ENCODE measurements around the gene ZNF92. TPM values are rescaled to one million over a fixed set of nuclear protein-coding genes. Genes with fewer than 3 reads are reported as not detected.
"Not testable (repeated sequence)": the region's sequence is repeated elsewhere in the genome, so short reads cannot be mapped to it uniquely, and the experiment has no call there.

Gene ZNF92
- total and polyA plus RNA-seq, 2 donors (not counting 1 experiment from before 2014, with no cell fraction given), result 8.2 to 65.4 TPM

- no peak overlapping the region for H3K4me2 ChIP-seq (replicated peaks; ENCODE audit: low read depth, low read length, poor library complexity, severe bottlenecking)
- no peak overlapping the region for H3K4me3 ChIP-seq (ENCODE audit: control extremely low read depth in 1 of 5, extremely low read depth in 1 of 5, insufficient read depth in 1 of 5, low read depth in 2 of 5, low read length in 4 of 5)
- DNase-seq, result no peak
- TF ChIP-seq EZH2 (IDR thresholded peaks at IDR 0.05; ENCODE audit: borderline replicate concordance, insufficient read depth, low read depth, low read length, poor library complexity, severe bottlenecking), result no peak
- TF ChIP-seq CTCF (IDR thresholded peaks at IDR 0.05), result no peak
- no peak overlapping the region for H3K27ac Mint-ChIP-seq
- WGBS (ENCODE audit: insufficient coverage), result no CpG with 5 or more reads among the region's 4 CpGs
- peaks cover 17% of the 10 kb centered on the region for H4K20me1 ChIP-seq (ENCODE audit: control insufficient read depth, insufficient read depth, low read length, poor library complexity, severe bottlenecking)
- no peaks in the 10 kb centered on the region for H3K4me1 ChIP-seq (ENCODE audit: control insufficient read depth in 2 of 2, insufficient read depth in 2 of 2, low read length in 2 of 2)
- ATAC-seq (ENCODE audit: low read depth), result no peak
- H3K79me2 ChIP-seq (ENCODE audit: control insufficient read depth, insufficient read depth, low read length), result peaks cover 38% of the 10 kb centered on the region
- peaks cover 0 to 15% (median 13%) of the 10 kb centered on the region in 3 donors for H3K9me3 ChIP-seq (ENCODE audit: control extremely low read depth in 1 of 3, control insufficient read depth in 2 of 3, insufficient read depth in 1 of 3, low read length in 2 of 3)
- no peak overlapping the region for H2AFZ ChIP-seq (ENCODE audit: insufficient read depth, low read depth, low read length, poor library complexity, severe bottlenecking)
- POLR2A ChIA-PET, result interaction anchor here (0.6 kb wide), 1 partner anchor 30 kb away, joined by 6 read pairs; no protein-coding TSS in a partner anchor
- intact Hi-C loops (cut with micrococcal nuclease), result no loop called here
- H3K27me3 Mint-ChIP-seq, result no peaks in the 10 kb centered on the region
- no peaks in the 10 kb centered on the region for H3K27me3 ChIP-seq (replicated peaks in 1 of 4; ENCODE audit: control extremely low read depth in 1 of 4, control insufficient read depth in 3 of 4, insufficient read depth in 4 of 4, low read length in 3 of 4)
- peaks cover 9 to 42% of the 10 kb centered on the region in 2 experiments for H3K36me3 ChIP-seq (replicated peaks in 1 of 2; ENCODE audit: control extremely low read depth in 1 of 2, control insufficient read depth in 1 of 2, extremely low read depth in 1 of 2, insufficient read depth in 2 of 2, low read length in 1 of 2)
- H3K9ac ChIP-seq (ENCODE audit: low read length), result no peak overlapping the region
- H3K27ac ChIP-seq (ENCODE audit: low read length in 2 of 2), result no peak overlapping the region
- CTCF ChIA-PET, result no interaction called here
- no peak overlapping the region for H3K4me3 Mint-ChIP-seq
- H3K9me3 Mint-ChIP-seq (ENCODE audit: insufficient read depth), result peaks cover 2% of the 10 kb centered on the region
- H3K4me1 Mint-ChIP-seq, result peaks cover 25% of the 10 kb centered on the region
Measured at GRCh38 chr7:65397730-65398142, 24.1 kb downstream of the ZNF92 start.

- POLR2A ChIA-PET; H3K27ac Mint-ChIP-seq; intact Hi-C loops (cut with micrococcal nuclease); ATAC-seq (ENCODE audit: low read depth); H3K9me3 Mint-ChIP-seq (ENCODE audit: insufficient read depth); H3K4me3 ChIP-seq (ENCODE audit: control extremely low read depth in 1 of 5, extremely low read depth in 1 of 5, insufficient read depth in 1 of 5, low read depth in 2 of 5, low read length in 4 of 5); H3K27ac ChIP-seq (ENCODE audit: low read length in 2 of 2); DNase-seq; H3K4me2 ChIP-seq (replicated peaks; ENCODE audit: low read depth, low read length, poor library complexity, severe bottlenecking); H2AFZ ChIP-seq (ENCODE audit: insufficient read depth, low read depth, low read length, poor library complexity, severe bottlenecking); H3K4me1 ChIP-seq (ENCODE audit: control insufficient read depth in 2 of 2, insufficient read depth in 2 of 2, low read length in 2 of 2); H3K4me3 Mint-ChIP-seq; H3K9ac ChIP-seq (ENCODE audit: low read length); H3K27me3 ChIP-seq (replicated peaks in 1 of 4; ENCODE audit: control extremely low read depth in 1 of 4, control insufficient read depth in 3 of 4, insufficient read depth in 4 of 4, low read length in 3 of 4); H3K27me3 Mint-ChIP-seq: not testable (repeated sequence)
- Histone ChIP-seq H3K36me3 (replicated peaks in 1 of 2; ENCODE audit: control extremely low read depth in 1 of 2, control insufficient read depth in 1 of 2, extremely low read depth in 1 of 2, insufficient read depth in 2 of 2, low read length in 1 of 2) (peaks cover 7 to 38% of the 10 kb centered on the region in 2 experiments), H3K79me2 (ENCODE audit: control insufficient read depth, insufficient read depth, low read length) (peaks cover 33% of the 10 kb centered on the region), H4K20me1 (ENCODE audit: control insufficient read depth, insufficient read depth, low read length, poor library complexity, severe bottlenecking) (peaks cover 17% of the 10 kb centered on the region), H3K9me3 (ENCODE audit: control extremely low read depth in 1 of 3, control insufficient read depth in 2 of 3, insufficient read depth in 1 of 3, low read length in 2 of 3) (peaks cover 0 to 23% (median 22%) of the 10 kb centered on the region in 3 donors)
- H3K4me1 Mint-ChIP-seq, result peaks cover 21% of the 10 kb centered on the region
- CTCF ChIA-PET, result interaction anchor here (0.7 kb wide), 1 partner anchor 484 kb away, joined by 3 read pairs; no protein-coding TSS in a partner anchor
- no CpG with 5 or more reads among the region's 3 CpGs for WGBS (ENCODE audit: insufficient coverage)
Measured at GRCh38 chr7:65398671-65399070, 25.0 kb downstream of the ZNF92 start.

GRCh38 chr7:65399101-65399500 lies 25.4 kb downstream of the ZNF92 start:
- no CpG with 5 or more reads among the region's 1 CpG for WGBS (ENCODE audit: insufficient coverage)
- H3K27me3 ChIP-seq (replicated peaks in 1 of 4; ENCODE audit: control extremely low read depth in 1 of 4, control insufficient read depth in 3 of 4, insufficient read depth in 4 of 4, low read length in 3 of 4); DNase-seq; ATAC-seq (ENCODE audit: low read depth); H3K9ac ChIP-seq (ENCODE audit: low read length); POLR2A ChIA-PET; H3K4me3 Mint-ChIP-seq; H3K27me3 Mint-ChIP-seq; H3K9me3 Mint-ChIP-seq (ENCODE audit: insufficient read depth); H3K4me3 ChIP-seq (ENCODE audit: control extremely low read depth in 1 of 5, extremely low read depth in 1 of 5, insufficient read depth in 1 of 5, low read depth in 2 of 5, low read length in 4 of 5); H3K4me1 ChIP-seq (ENCODE audit: control insufficient read depth in 2 of 2, insufficient read depth in 2 of 2, low read length in 2 of 2); H3K27ac ChIP-seq (ENCODE audit: low read length in 2 of 2); H3K4me2 ChIP-seq (replicated peaks; ENCODE audit: low read depth, low read length, poor library complexity, severe bottlenecking); CTCF ChIA-PET; H3K27ac Mint-ChIP-seq; H2AFZ ChIP-seq (ENCODE audit: insufficient read depth, low read depth, low read length, poor library complexity, severe bottlenecking); intact Hi-C loops (cut with micrococcal nuclease): not testable (repeated sequence)
- H3K9me3 ChIP-seq (ENCODE audit: control extremely low read depth in 1 of 3, control insufficient read depth in 2 of 3, insufficient read depth in 1 of 3, low read length in 2 of 3), result peaks cover 0 to 27% (median 26%) of the 10 kb centered on the region in 3 donors
- peaks cover 17% of the 10 kb centered on the region for H4K20me1 ChIP-seq (ENCODE audit: control insufficient read depth, insufficient read depth, low read length, poor library complexity, severe bottlenecking)
- peaks cover 17% of the 10 kb centered on the region for H3K4me1 Mint-ChIP-seq
- peaks cover 29% of the 10 kb centered on the region for H3K79me2 ChIP-seq (ENCODE audit: control insufficient read depth, insufficient read depth, low read length)
- H3K36me3 ChIP-seq (replicated peaks in 1 of 2; ENCODE audit: control extremely low read depth in 1 of 2, control insufficient read depth in 1 of 2, extremely low read depth in 1 of 2, insufficient read depth in 2 of 2, low read length in 1 of 2), result peaks cover 7 to 38% of the 10 kb centered on the region in 2 experiments

Measured in B cell (primary cell).